ENCODE results near the gene SLC25A24.

Gene SLC25A24

GRCh38 chr1:108096089-108096488 is 104.1 kb downstream of the SLC25A24 start:
- DNase-seq (ENCODE audit: low spot score) = no peak

GRCh38 chr1:108089477-108089876 is 110.7 kb downstream of the SLC25A24 start:
- no peak for DNase-seq (ENCODE audit: low spot score)

GRCh38 chr1:108085628-108086027 is 114.5 kb downstream of the SLC25A24 start:
- no peak for DNase-seq (ENCODE audit: low spot score)

GRCh38 chr1:108084866-108085477 is 115.2 kb downstream of the SLC25A24 start:
- no peak for DNase-seq (ENCODE audit: low spot score)

Measured in SW480 (cell line).